Neural crest cell (in vitro differentiated cells): ENCODE data around the gene FICD. TPM values are rescaled to one million over a fixed set of nuclear protein-coding genes. Genes with fewer than 3 reads are reported as not detected.

Experiments
- DNase-seq: peaks from one replicate; pipeline ENCODE4 v3.0.0; 2021; ENCODE audit warnings: low read depth, mixed read lengths, low spot score
- H3K27ac Mint-ChIP-seq: one replicate; pipeline ENCODE4 v1.8.0; 2021; ENCODE audit warnings: mild to moderate bottlenecking, mixed read lengths; ENCODE audit not compliant: unreplicated experiment
- H3K27me3 Mint-ChIP-seq: 2 replicates; pipeline ENCODE4 v1.8.0; 2021; ENCODE audit warnings: low read depth, mild to moderate bottlenecking, mixed read lengths
- H3K36me3 Mint-ChIP-seq: 2 replicates; pipeline ENCODE4 v1.8.0; 2021; ENCODE audit warnings: low read depth, mild to moderate bottlenecking, mixed read lengths
- H3K4me1 Mint-ChIP-seq: 2 replicates; pipeline ENCODE4 v1.8.0; 2021; ENCODE audit warnings: mixed read lengths
- H3K4me3 Mint-ChIP-seq: one replicate; pipeline ENCODE4 v1.8.0; 2021; ENCODE audit warnings: mild to moderate bottlenecking, mixed read lengths
- H3K9me3 Mint-ChIP-seq: 2 replicates; pipeline ENCODE4 v1.8.0; 2021; ENCODE audit warnings: mixed read lengths
- total RNA-seq: library from RNA; stranded (reverse); gene quantifications from 2 replicates; pipeline ENCODE4 v1.2.1, GENCODE V29; 2021
- TF ChIP-seq, protein P1 (sequence below): fragments of 200-600 bp; sonication (generic); conservative IDR thresholded peaks from 2 replicates; pipeline ENCODE4 v1.5.0; 2021; ENCODE audit warnings: antibody characterized with exemption, mild to moderate bottlenecking

FICD gene
- total RNA-seq, 1 donor from 2014 or later: 2.9 TPM

DNA sequence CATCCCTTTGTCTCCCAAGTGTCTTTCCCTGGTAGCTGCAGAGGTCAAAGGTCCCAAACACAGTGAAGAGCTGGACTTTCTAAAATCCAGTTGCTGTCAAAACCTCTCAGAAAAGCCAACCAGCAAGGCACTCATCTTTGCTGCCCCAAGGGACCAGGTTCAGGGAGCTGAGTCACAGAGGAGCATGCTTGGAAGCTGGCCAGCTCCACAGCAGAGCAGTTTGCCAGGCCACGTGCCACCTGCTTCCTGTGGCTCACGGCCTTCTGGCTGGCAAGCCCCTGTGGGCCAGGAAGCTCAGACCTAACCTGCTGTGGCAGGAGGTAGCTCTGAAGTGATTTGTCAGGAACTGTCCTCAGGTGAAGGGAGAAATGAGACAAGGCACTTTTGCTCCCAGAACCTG, 50.9 kb downstream of the FICD start:
- Mint-ChIP-seq H3K9me3 (no peaks in the 10 kb centered on the region), H3K36me3 (peaks cover 3% of the 10 kb centered on the region), H3K4me3 (no peak overlapping the region), H3K27me3 (no peaks in the 10 kb centered on the region), H3K4me1 (peaks cover 22% of the 10 kb centered on the region), H3K27ac (no peak overlapping the region)
- TF ChIP-seq, protein P1, sequence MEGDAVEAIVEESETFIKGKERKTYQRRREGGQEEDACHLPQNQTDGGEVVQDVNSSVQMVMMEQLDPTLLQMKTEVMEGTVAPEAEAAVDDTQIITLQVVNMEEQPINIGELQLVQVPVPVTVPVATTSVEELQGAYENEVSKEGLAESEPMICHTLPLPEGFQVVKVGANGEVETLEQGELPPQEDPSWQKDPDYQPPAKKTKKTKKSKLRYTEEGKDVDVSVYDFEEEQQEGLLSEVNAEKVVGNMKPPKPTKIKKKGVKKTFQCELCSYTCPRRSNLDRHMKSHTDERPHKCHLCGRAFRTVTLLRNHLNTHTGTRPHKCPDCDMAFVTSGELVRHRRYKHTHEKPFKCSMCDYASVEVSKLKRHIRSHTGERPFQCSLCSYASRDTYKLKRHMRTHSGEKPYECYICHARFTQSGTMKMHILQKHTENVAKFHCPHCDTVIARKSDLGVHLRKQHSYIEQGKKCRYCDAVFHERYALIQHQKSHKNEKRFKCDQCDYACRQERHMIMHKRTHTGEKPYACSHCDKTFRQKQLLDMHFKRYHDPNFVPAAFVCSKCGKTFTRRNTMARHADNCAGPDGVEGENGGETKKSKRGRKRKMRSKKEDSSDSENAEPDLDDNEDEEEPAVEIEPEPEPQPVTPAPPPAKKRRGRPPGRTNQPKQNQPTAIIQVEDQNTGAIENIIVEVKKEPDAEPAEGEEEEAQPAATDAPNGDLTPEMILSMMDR: no peak
- DNase-seq: no peak

GRCh38 chr12:108566452-108566851, 51.4 kb downstream of the FICD start:
- H3K4me3 Mint-ChIP-seq: no peak overlapping the region
- TF ChIP-seq, protein P1: no peak
- H3K36me3 Mint-ChIP-seq: peaks cover 3% of the 10 kb centered on the region
- no peak overlapping the region for H3K27ac Mint-ChIP-seq
- H3K4me1 Mint-ChIP-seq: peaks cover 18% of the 10 kb centered on the region
- DNase-seq: no peak
- H3K27me3 Mint-ChIP-seq: no peaks in the 10 kb centered on the region
- H3K9me3 Mint-ChIP-seq: no peaks in the 10 kb centered on the region

GRCh38 chr12:108567406-108568337, 52.6 kb downstream of the FICD start:
- Mint-ChIP-seq H3K27ac (no peak overlapping the region), H3K9me3 (no peaks in the 10 kb centered on the region), H3K36me3 (peaks cover 3% of the 10 kb centered on the region), H3K4me1 (peaks cover 13% of the 10 kb centered on the region), H3K4me3 (peak overlapping the region; percentile 39), H3K27me3 (no peaks in the 10 kb centered on the region)
- no peak for DNase-seq
- TF ChIP-seq, protein P1: no peak

DNA sequence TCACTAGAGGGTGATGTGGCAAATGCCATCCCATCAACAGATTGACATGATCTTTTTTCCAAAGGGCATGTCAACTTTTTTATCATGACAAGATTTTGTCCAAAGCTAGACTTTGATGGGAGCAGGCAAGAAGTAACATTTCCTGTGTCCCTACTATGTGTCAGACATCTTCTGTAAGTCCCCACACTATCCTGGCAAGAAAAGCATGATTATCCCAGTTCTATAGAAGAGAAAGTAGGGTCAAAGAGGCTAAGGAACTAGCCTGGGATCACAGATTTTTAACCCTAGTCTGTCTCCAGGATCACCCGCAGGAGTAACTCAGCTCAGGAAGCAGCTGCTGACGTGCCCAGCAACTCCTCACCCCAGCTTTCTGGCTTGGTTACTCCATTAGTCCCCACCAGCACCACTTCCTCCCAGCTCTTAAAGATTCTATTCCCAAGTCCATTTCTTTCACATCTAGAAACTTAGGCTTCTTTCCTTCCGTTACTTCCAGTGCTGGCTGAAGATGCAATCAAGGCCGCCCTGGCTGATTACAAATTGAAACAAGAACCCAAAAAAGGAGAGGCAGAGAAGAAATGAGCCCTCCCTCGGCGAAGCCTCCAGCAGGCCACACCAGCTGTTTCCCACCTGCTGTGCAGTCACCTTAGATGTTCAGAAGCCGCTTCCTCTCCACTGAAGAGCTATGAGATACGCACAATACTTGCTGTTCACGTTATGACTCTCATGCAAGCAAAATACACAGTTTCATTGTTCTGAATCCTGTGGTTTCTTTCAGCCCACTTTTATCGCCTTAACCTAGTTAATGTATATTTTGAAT, 53.5 kb downstream of the FICD start:
- peaks cover 3% of the 10 kb centered on the region for H3K36me3 Mint-ChIP-seq
- H3K27me3 Mint-ChIP-seq: no peaks in the 10 kb centered on the region
- TF ChIP-seq, protein P1: no peak
- no peak overlapping the region for H3K4me3 Mint-ChIP-seq
- DNase-seq: no peak
- no peak overlapping the region for H3K27ac Mint-ChIP-seq
- H3K9me3 Mint-ChIP-seq: no peaks in the 10 kb centered on the region
- peaks cover 6% of the 10 kb centered on the region for H3K4me1 Mint-ChIP-seq

Other genes starting within 250 kb of the FICD start
- 0.32 and 0.44 TPM in 2 replicates for gene CMKLR1, start 176.0 kb upstream of the FICD start, total RNA-seq
- gene SART3, start 45.9 kb downstream of the FICD start, total RNA-seq: 87.5 and 89.5 TPM in 2 replicates
- gene ISCU, start 47.3 kb downstream of the FICD start, total RNA-seq: 54.4 and 55.5 TPM in 2 replicates
- 0.72 and 1.0 TPM in 2 replicates for gene TMEM119, start 82.8 kb downstream of the FICD start, total RNA-seq
- 0.39 and 0.51 TPM in 2 replicates for gene SELPLG, start 118.6 kb downstream of the FICD start, total RNA-seq
- 171 and 175 TPM in 2 replicates for gene CORO1C, start 216.2 kb downstream of the FICD start, total RNA-seq